Gastroesophageal sphincter (tissue), 3 donors: ENCODE measurements around the gene IKZF2.

Experiments
- CTCF ChIP-seq, 4 experiments: fragments of 200-600 bp in 2 of 4; fragments of 450-650 bp in 2 of 4; sonication (generic) in 1 of 4; IDR thresholded peaks; one replicate each; pipeline ENCODE4 v1.5.1; 2017 to 2019; ENCODE audit warnings: antibody characterized with exemption in 4 of 4, mild to moderate bottlenecking in 2 of 4, moderate library complexity in 2 of 4
- EP300 ChIP-seq: sonication (generic); formaldehyde crosslinking; IDR thresholded peaks from one replicate; pipeline ENCODE4 v1.6.1; 2017; ENCODE audit warnings: antibody characterized with exemption, mild to moderate bottlenecking
- POLR2A ChIP-seq, 2 donors: fragments of 450-650 bp; IDR thresholded peaks; one replicate each; pipeline ENCODE4 v1.6.1; 2017; ENCODE audit warnings: antibody characterized with exemption in 2 of 2, mild to moderate bottlenecking in 2 of 2, moderate library complexity in 1 of 2
- POLR2AphosphoS5 ChIP-seq: sonication (generic); formaldehyde crosslinking; IDR thresholded peaks from one replicate; pipeline ENCODE4 v1.6.1; 2017; ENCODE audit warnings: antibody characterized with exemption

- TF ChIP-seq CTCF (IDR thresholded peaks at IDR 0.05) (no peak), POLR2AphosphoS5 (no peak), EP300 (no peak), POLR2A (IDR thresholded peaks at IDR 0.05) (no peak)
Observed at GRCh38 chr2:212998626-212999359, 152.6 kb downstream of the IKZF2 start.
